AML-193 (cell line): ENCODE measurements around the gene UNC13C.

Experiments
- DNase-seq, 2 experiments: peaks; one replicate each; lab custom pipeline; 2025; lab: John Stamatoyannopoulos, UW

UNC13C gene

GRCh38 chr15:54644796-54645195 lies 666.6 kb downstream of the UNC13C start:
- DNase-seq: no peak

- DNase-seq: no peak
Measured at GRCh38 chr15:54659646-54660045, 681.4 kb downstream of the UNC13C start.

- DNase-seq: no peak
Measured at GRCh38 chr15:54660356-54660755, 682.1 kb downstream of the UNC13C start.

GRCh38 chr15:54675241-54675640 lies 697.0 kb downstream of the UNC13C start:
- no peak for DNase-seq

- DNase-seq: peak; percentile 74 to 76
Measured at GRCh38 chr15:54681584-54681983, 703.3 kb downstream of the UNC13C start.
